Dendritic cell treated with granulocyte-macrophage colony-stimulating factor and Interleukin-4, amounts not matched to agents 40 ng/mL and 50 ng/mL, for 4 days (primary cell): Measurements from ENCODE around the gene SLC35B2.

Experiments used
- H3K27ac Mint-ChIP-seq: one replicate; pipeline ENCODE4 v1.8.0; 2022; ENCODE audit warnings: mild to moderate bottlenecking, mixed read lengths
- H3K27me3 Mint-ChIP-seq: one replicate; pipeline ENCODE4 v1.8.0; 2022; ENCODE audit warnings: mild to moderate bottlenecking, mixed read lengths
- H3K36me3 Mint-ChIP-seq: one replicate; pipeline ENCODE4 v1.8.0; 2022; ENCODE audit warnings: low read depth, mixed read lengths
- H3K4me1 Mint-ChIP-seq: one replicate; pipeline ENCODE4 v1.8.0; 2022; ENCODE audit warnings: low read depth, mixed read lengths
- H3K4me3 Mint-ChIP-seq: one replicate; pipeline ENCODE4 v1.8.0; 2022; ENCODE audit warnings: mild to moderate bottlenecking, moderate library complexity, mixed read lengths
- H3K9me3 Mint-ChIP-seq: one replicate; pipeline ENCODE4 v1.8.0; 2022; ENCODE audit warnings: mixed read lengths
- intact Hi-C: fragments of 100-400 bp; cut with micrococcal nuclease; formaldehyde crosslinking; loops from one replicate; pipeline ENCODE4 v1.15.0; 2022

SLC35B2 gene

GRCh38 chr6:44225579-44226325 lies 31.6 kb downstream of the SLC35B2 start:
- Mint-ChIP-seq H3K27ac (peak overlapping the region; percentile 69), H3K36me3 (no peaks in the 10 kb centered on the region), H3K27me3 (peaks cover 20% of the 10 kb centered on the region), H3K9me3 (no peaks in the 10 kb centered on the region), H3K4me3 (no peak overlapping the region), H3K4me1 (peaks cover 81% of the 10 kb centered on the region)
- intact Hi-C loops = no loop called here

GRCh38 chr6:44224965-44225305 lies 32.4 kb downstream of the SLC35B2 start:
- peak overlapping the region; percentile 5 for H3K27ac Mint-ChIP-seq
- no peaks in the 10 kb centered on the region for H3K9me3 Mint-ChIP-seq
- H3K36me3 Mint-ChIP-seq = no peaks in the 10 kb centered on the region
- peaks cover 80% of the 10 kb centered on the region for H3K4me1 Mint-ChIP-seq
- no peak overlapping the region for H3K4me3 Mint-ChIP-seq
- H3K27me3 Mint-ChIP-seq = peaks cover 20% of the 10 kb centered on the region
- intact Hi-C loops = no loop called here

GRCh38 chr6:44224029-44224964 lies 33.0 kb downstream of the SLC35B2 start:
- peaks cover 20% of the 10 kb centered on the region for H3K27me3 Mint-ChIP-seq
- intact Hi-C loops = no loop called here
- H3K36me3 Mint-ChIP-seq = no peaks in the 10 kb centered on the region
- no peaks in the 10 kb centered on the region for H3K9me3 Mint-ChIP-seq
- H3K4me3 Mint-ChIP-seq = peak overlapping the region; percentile 74
- H3K27ac Mint-ChIP-seq = peak overlapping the region; percentile 5
- peaks cover 82% of the 10 kb centered on the region for H3K4me1 Mint-ChIP-seq

GRCh38 chr6:44223319-44224028 lies 33.9 kb downstream of the SLC35B2 start, which contains the start of gene SLC29A1:
Gene SLC29A1 (plus strand): TSS chr6:44223595. CDS start chr6:44227314, 3,719 bp downstream.
- Mint-ChIP-seq H3K27ac (peak within 1 kb of the TSS; percentile 5), H3K36me3 (no peaks in the 10 kb centered on the region), H3K9me3 (no peaks in the 10 kb centered on the region), H3K4me1 (peaks cover 85% of the 10 kb centered on the region), H3K27me3 (peaks cover 20% of the 10 kb centered on the region), H3K4me3 (peak within 1 kb of the TSS; percentile 74)
- intact Hi-C loops = no loop called here

GRCh38 chr6:44222486-44223318 lies 34.6 kb downstream of the SLC35B2 start:
- H3K4me1 Mint-ChIP-seq = peaks cover 86% of the 10 kb centered on the region
- H3K27ac Mint-ChIP-seq = no peak overlapping the region

GRCh38 chr6:44221961-44222335 lies 35.4 kb downstream of the SLC35B2 start:
- H3K9me3 Mint-ChIP-seq = no peaks in the 10 kb centered on the region
- H3K36me3 Mint-ChIP-seq = no peaks in the 10 kb centered on the region
- peak overlapping the region; percentile 59 for H3K27ac Mint-ChIP-seq
- peaks cover 88% of the 10 kb centered on the region for H3K4me1 Mint-ChIP-seq
- H3K4me3 Mint-ChIP-seq = no peak overlapping the region
- peaks cover 20% of the 10 kb centered on the region for H3K27me3 Mint-ChIP-seq
- intact Hi-C loops = loop anchor here (2.0 kb wide), 1 partner anchor 15 kb away; no protein-coding TSS in a partner anchor

More at GRCh38 chr6:44222486-44223318, 34.6 kb downstream of the SLC35B2 start:
- peaks cover 20% of the 10 kb centered on the region for H3K27me3 Mint-ChIP-seq
- intact Hi-C loops = no loop called here
- H3K9me3 Mint-ChIP-seq = no peaks in the 10 kb centered on the region
- no peaks in the 10 kb centered on the region for H3K36me3 Mint-ChIP-seq
- H3K4me3 Mint-ChIP-seq = peak overlapping the region; percentile 51

GRCh38 chr6:44221291-44221960 lies 35.9 kb downstream of the SLC35B2 start:
- Mint-ChIP-seq H3K4me1 (peaks cover 88% of the 10 kb centered on the region), H3K4me3 (no peak overlapping the region), H3K27ac (peak overlapping the region; percentile 59), H3K9me3 (no peaks in the 10 kb centered on the region), H3K27me3 (peaks cover 24% of the 10 kb centered on the region), H3K36me3 (no peaks in the 10 kb centered on the region)
- intact Hi-C loops = loop anchor here (2.0 kb wide), 1 partner anchor 15 kb away; no protein-coding TSS in a partner anchor

GRCh38 chr6:44220913-44221290 lies 36.4 kb downstream of the SLC35B2 start:
- Mint-ChIP-seq H3K4me1 (peaks cover 88% of the 10 kb centered on the region), H3K4me3 (no peak overlapping the region), H3K9me3 (no peaks in the 10 kb centered on the region), H3K27ac (peak overlapping the region; percentile 59), H3K36me3 (no peaks in the 10 kb centered on the region), H3K27me3 (peaks cover 24% of the 10 kb centered on the region)
- intact Hi-C loops = loop anchor here (2.0 kb wide), 1 partner anchor 16 kb away; no protein-coding TSS in a partner anchor

- Mint-ChIP-seq H3K27ac (peak overlapping the region; percentile 83), H3K36me3 (no peaks in the 10 kb centered on the region), H3K4me3 (peak overlapping the region; percentile 71), H3K9me3 (no peaks in the 10 kb centered on the region), H3K27me3 (peaks cover 24% of the 10 kb centered on the region), H3K4me1 (peaks cover 81% of the 10 kb centered on the region)
- intact Hi-C loops = loop anchor here (2.0 kb wide), 1 partner anchor 17 kb away; no protein-coding TSS in a partner anchor
These were observed 37.2 kb downstream of the SLC35B2 start for GRCh38 chr6:44219815-44220784.

GRCh38 chr6:44219053-44219814 lies 38.1 kb downstream of the SLC35B2 start:
- H3K27ac Mint-ChIP-seq = peak overlapping the region; percentile 83
- no peaks in the 10 kb centered on the region for H3K36me3 Mint-ChIP-seq
- H3K9me3 Mint-ChIP-seq = no peaks in the 10 kb centered on the region
- H3K4me3 Mint-ChIP-seq = peak overlapping the region; percentile 71
- peaks cover 73% of the 10 kb centered on the region for H3K4me1 Mint-ChIP-seq
- H3K27me3 Mint-ChIP-seq = peaks cover 16% of the 10 kb centered on the region
- intact Hi-C loops = no loop called here
